HG03469 (cell line): Measurements from ENCODE around the gene GLRX.

Experiments used
- ATAC-seq: cut with Tn5 transposase; IDR thresholded peaks from one replicate; pipeline ENCODE4 v1.9.1; 2021; ENCODE audit warnings: mild to moderate bottlenecking, moderate library complexity, moderate number of reproducible peaks; ENCODE audit not compliant: unreplicated experiment

The GLRX gene

GRCh38 chr5:95784514-95785302 is 37.8 kb downstream of the GLRX start:
- no peak for ATAC-seq

- no peak for ATAC-seq
Observed at GRCh38 chr5:95783661-95784060, 38.9 kb downstream of the GLRX start.

GRCh38 chr5:95782181-95782580 is 40.3 kb downstream of the GLRX start:
- no peak for ATAC-seq

- peak; percentile 85 for ATAC-seq
Observed at GRCh38 chr5:95781101-95781583, 41.4 kb downstream of the GLRX start.

- ATAC-seq: no peak
Observed at GRCh38 chr5:95780597-95780996, 41.9 kb downstream of the GLRX start.

- ATAC-seq: no peak
Observed at GRCh38 chr5:95779611-95780010, 42.9 kb downstream of the GLRX start.

GRCh38 chr5:95778713-95779436 is 43.7 kb downstream of the GLRX start:
- ATAC-seq: no peak

GRCh38 chr5:95777441-95777840 is 45.1 kb downstream of the GLRX start:
- no peak for ATAC-seq

- ATAC-seq: no peak
Observed at GRCh38 chr5:95773335-95774059, 49.0 kb downstream of the GLRX start.

GRCh38 chr5:95771892-95772291 is 50.6 kb downstream of the GLRX start:
- no peak for ATAC-seq

GRCh38 chr5:95770830-95771708 is 51.5 kb downstream of the GLRX start:
- no peak for ATAC-seq

GRCh38 chr5:95768731-95769130 is 53.8 kb downstream of the GLRX start:
- no peak for ATAC-seq

- ATAC-seq: no peak
Observed at GRCh38 chr5:95763941-95764340, 58.6 kb downstream of the GLRX start.
